Fibroblast of lung (primary cell): ENCODE results near the gene EYS.

ENCODE experiments used
- CTCF ChIP-seq, 2 donors: IDR thresholded peaks in 1 of 2; conservative IDR thresholded peaks in 1 of 2; 1 replicate in 1 of 2; 2 replicates in 1 of 2; pipeline ENCODE4 v1.5.1; 2011 to 2012; ENCODE audit warnings: low read length in 2 of 2, control low read depth in 1 of 2, inconsistent platforms in 1 of 2, low read depth in 1 of 2, mild to moderate bottlenecking in 1 of 2
- EZH2 ChIP-seq: IDR thresholded peaks from 2 replicates; pipeline ENCODE4 v1.5.1; 2012; ENCODE audit warnings: low read length, control low read depth, mild to moderate bottlenecking; ENCODE audit errors: missing control alignments

- no peak for TF ChIP-seq CTCF (conservative IDR thresholded peaks at IDR 0.05 in 1 of 2, IDR thresholded peaks at IDR 0.05 in 1 of 2; ENCODE audit: low read depth in 1 of 2, low read length in 2 of 2)
- TF ChIP-seq EZH2: no peak
These were observed 710.7 kb downstream of the EYS start for GRCh38 chr6:64996301-64996700.
